ENCODE results near the gene SLC9A5. TPM values are rescaled to one million over a fixed set of nuclear protein-coding genes. Genes with fewer than 3 reads are reported as not detected.

SLC9A5 gene
- polyA plus RNA-seq, 1 donor (not counting 4 experiments of a cell fraction or from before 2014, with no cell fraction given) = 0.51 TPM

GRCh38 chr16:67312719-67313118 is 63.9 kb downstream of the SLC9A5 start:
- TF ChIP-seq EZH2 (IDR thresholded peaks at IDR 0.05; ENCODE audit: low read length) (no peak), CTCF (optimal IDR thresholded peaks at IDR 0.05 in 1 of 3, IDR thresholded peaks at IDR 0.05 in 1 of 3, conservative IDR thresholded peaks at IDR 0.05 in 1 of 3; ENCODE audit: extremely low read depth in 1 of 3, insufficient read depth in 2 of 3, low read length in 3 of 3) (no peak)
- Histone ChIP-seq H3K4me3 (ENCODE audit: control insufficient read depth in 2 of 3, extremely low read depth in 1 of 3, insufficient read depth in 2 of 3, low read depth in 1 of 3, low read length in 3 of 3) (no peak overlapping the region), H3K4me2 (ENCODE audit: control insufficient read depth, extremely low read depth, insufficient read depth, low read depth, low read length) (no peak overlapping the region), H2AFZ (ENCODE audit: control insufficient read depth, low read length) (no peak overlapping the region), H3K27me3 (ENCODE audit: control insufficient read depth, extremely low read depth, insufficient read depth, low read length) (no peaks in the 10 kb centered on the region), H3K27ac (ENCODE audit: control insufficient read depth, insufficient read depth, low read length) (peak overlapping the region; percentile 76), H3K36me3 (ENCODE audit: control insufficient read depth in 2 of 2, extremely low read depth in 1 of 2, insufficient read depth in 2 of 2, low read length in 2 of 2) (no peaks in the 10 kb centered on the region), H3K79me2 (ENCODE audit: control insufficient read depth, insufficient read depth, low read length) (no peaks in the 10 kb centered on the region), H3K9me3 (ENCODE audit: control insufficient read depth, low read depth, low read length) (no peaks in the 10 kb centered on the region), H3K9ac (ENCODE audit: control insufficient read depth, extremely low read depth, insufficient read depth, low read length) (no peak overlapping the region), H4K20me1 (ENCODE audit: control insufficient read depth, extremely low read depth, insufficient read depth, low read length) (no peaks in the 10 kb centered on the region), H3K9me1 (ENCODE audit: control insufficient read depth, extremely low read depth, insufficient read depth, low read length) (no peaks in the 10 kb centered on the region), H3K4me1 (ENCODE audit: control insufficient read depth, extremely low read depth, insufficient read depth, low read length) (peaks cover 12% of the 10 kb centered on the region)
- dilution Hi-C loops (cut with MboI; ENCODE audit: extremely low pct_ligation_motif_present, low sequenced_read_pairs) = no loop called here
- FAIRE-seq = no peak
- no peak for DNase-seq (ENCODE audit: low read depth, low spot score)

- no peak for FAIRE-seq
- no peak overlapping the region for H3K27ac ChIP-seq (ENCODE audit: control insufficient read depth, insufficient read depth, low read length)
These were observed 69.1 kb downstream of the SLC9A5 start for GRCh38 chr16:67317853-67318252.

More at GRCh38 chr16:67317853-67318252, 69.1 kb downstream of the SLC9A5 start:
- no peaks in the 10 kb centered on the region for H4K20me1 ChIP-seq (ENCODE audit: control insufficient read depth, extremely low read depth, insufficient read depth, low read length)
- TF ChIP-seq CTCF (optimal IDR thresholded peaks at IDR 0.05 in 1 of 3, IDR thresholded peaks at IDR 0.05 in 1 of 3, conservative IDR thresholded peaks at IDR 0.05 in 1 of 3; ENCODE audit: extremely low read depth in 1 of 3, insufficient read depth in 2 of 3, low read length in 3 of 3) = no peak
- no peak for TF ChIP-seq EZH2 (IDR thresholded peaks at IDR 0.05; ENCODE audit: low read length)
- H3K79me2 ChIP-seq (ENCODE audit: control insufficient read depth, insufficient read depth, low read length) = no peaks in the 10 kb centered on the region
- H3K4me1 ChIP-seq (ENCODE audit: control insufficient read depth, extremely low read depth, insufficient read depth, low read length) = no peaks in the 10 kb centered on the region
- H3K9me3 ChIP-seq (ENCODE audit: control insufficient read depth, low read depth, low read length) = no peaks in the 10 kb centered on the region
- no peaks in the 10 kb centered on the region for H3K36me3 ChIP-seq (ENCODE audit: control insufficient read depth in 2 of 2, extremely low read depth in 1 of 2, insufficient read depth in 2 of 2, low read length in 2 of 2)
- no peak overlapping the region for H3K4me2 ChIP-seq (ENCODE audit: control insufficient read depth, extremely low read depth, insufficient read depth, low read depth, low read length)
- H2AFZ ChIP-seq (ENCODE audit: control insufficient read depth, low read length) = no peak overlapping the region
- peaks cover 13% of the 10 kb centered on the region for H3K27me3 ChIP-seq (ENCODE audit: control insufficient read depth, extremely low read depth, insufficient read depth, low read length)
- H3K9ac ChIP-seq (ENCODE audit: control insufficient read depth, extremely low read depth, insufficient read depth, low read length) = no peak overlapping the region
- DNase-seq (ENCODE audit: low read depth, low spot score) = no peak
- dilution Hi-C loops (cut with MboI; ENCODE audit: extremely low pct_ligation_motif_present, low sequenced_read_pairs) = no loop called here
- no peaks in the 10 kb centered on the region for H3K9me1 ChIP-seq (ENCODE audit: control insufficient read depth, extremely low read depth, insufficient read depth, low read length)
- no peak overlapping the region for H3K4me3 ChIP-seq (ENCODE audit: control insufficient read depth in 2 of 3, extremely low read depth in 1 of 3, insufficient read depth in 2 of 3, low read depth in 1 of 3, low read length in 3 of 3)

Small RNAs within 50 kb of the gene (small RNA-seq; reads per million reads assigned to genes)
- 0.20 to 5.3 (median 0.50) reads per million in 3 experiments for gene MIR328 (ENCODE audit: insufficient read length in 3 of 3, low read depth in 3 of 3, low replicate concordance in 1 of 3)

Other genes starting within 250 kb of the SLC9A5 start
- gene CBFB, start 219.8 kb upstream of the SLC9A5 start, polyA plus RNA-seq = 18.0 to 55.9 TPM (median 39.7 TPM) in 3 replicates
- 26.7 to 31.5 TPM (median 28.0 TPM) in 3 replicates for gene PHAF1, start 139.0 kb upstream of the SLC9A5 start, polyA plus RNA-seq
- gene B3GNT9, start 98.0 kb upstream of the SLC9A5 start, polyA plus RNA-seq = 2.6 to 5.4 TPM (median 3.9 TPM) in 3 replicates
- 12.5 to 25.0 TPM (median 12.5 TPM) in 3 replicates for gene TRADD, start 89.1 kb upstream of the SLC9A5 start, polyA plus RNA-seq
- 3.0 to 6.0 TPM (median 4.0 TPM) in 3 replicates for gene FBXL8, start 89.0 kb upstream of the SLC9A5 start, polyA plus RNA-seq
- gene HSF4, start 84.2 kb upstream of the SLC9A5 start, polyA plus RNA-seq = 4.3 to 10.7 TPM (median 4.9 TPM) in 3 replicates
- 10.5 to 18.1 TPM (median 16.8 TPM) in 3 replicates for gene NOL3, start 78.4 kb upstream of the SLC9A5 start, polyA plus RNA-seq
- gene MATCAP1, start 65.0 kb upstream of the SLC9A5 start, polyA plus RNA-seq = 9.0 to 15.0 TPM (median 13.3 TPM) in 3 replicates
- not detected in 3 replicates for gene EXOC3L1, start 58.8 kb upstream of the SLC9A5 start, polyA plus RNA-seq
- gene E2F4, start 56.8 kb upstream of the SLC9A5 start, polyA plus RNA-seq = 64.7 to 97.7 TPM (median 74.8 TPM) in 3 replicates
- gene ELMO3, start 49.8 kb upstream of the SLC9A5 start, polyA plus RNA-seq = 21.0 to 38.7 TPM (median 23.4 TPM) in 3 replicates
- gene TMEM208, start 21.8 kb upstream of the SLC9A5 start, polyA plus RNA-seq = 44.9 to 47.6 TPM (median 46.3 TPM) in 3 replicates
- gene FHOD1, start 1.5 kb upstream of the SLC9A5 start, polyA plus RNA-seq = 21.6 to 29.6 TPM (median 29.4 TPM) in 3 replicates
- gene PLEKHG4, start 30.6 kb downstream of the SLC9A5 start, polyA plus RNA-seq = 0.80 to 4.3 TPM (median 1.3 TPM) in 3 replicates
- gene KCTD19, start 77.8 kb downstream of the SLC9A5 start, polyA plus RNA-seq = not detected in 3 replicates
- gene LRRC36, start 77.8 kb downstream of the SLC9A5 start, polyA plus RNA-seq = not detected in 3 replicates
- gene TPPP3, start 144.5 kb downstream of the SLC9A5 start, polyA plus RNA-seq = 0.37 to 0.96 TPM in 2 of 3 replicates, not detected in the other
- 1.1 to 3.2 TPM (median 1.8 TPM) in 3 replicates for gene ZDHHC1, start 167.5 kb downstream of the SLC9A5 start, polyA plus RNA-seq
- gene HSD11B2, start 182.1 kb downstream of the SLC9A5 start, polyA plus RNA-seq = 0.59 to 2.4 TPM (median 0.93 TPM) in 3 replicates
- gene ATP6V0D1, start 232.2 kb downstream of the SLC9A5 start, polyA plus RNA-seq = 97.1 to 199 TPM (median 117 TPM) in 3 replicates
- not detected in 3 replicates for gene AGRP, start 234.6 kb downstream of the SLC9A5 start, polyA plus RNA-seq